Lower leg skin (tissue), 3 donors: ENCODE data around the gene WDR62.

Source experiments
- POLR2A ChIP-seq, 2 donors: fragments of 450-650 bp; IDR thresholded peaks; one replicate each; pipeline ENCODE4 v1.6.1; 2016 to 2017; ENCODE audit warnings: antibody characterized with exemption in 2 of 2, mild to moderate bottlenecking in 1 of 2, moderate library complexity in 1 of 2
- TF ChIP-seq, protein P1 (sequence below), 3 donors: fragments of 450-650 bp; IDR thresholded peaks; one replicate each; pipeline ENCODE4 v1.5.1; 2016; ENCODE audit warnings: antibody characterized with exemption in 3 of 3, mild to moderate bottlenecking in 3 of 3, moderate library complexity in 2 of 3

DNA sequence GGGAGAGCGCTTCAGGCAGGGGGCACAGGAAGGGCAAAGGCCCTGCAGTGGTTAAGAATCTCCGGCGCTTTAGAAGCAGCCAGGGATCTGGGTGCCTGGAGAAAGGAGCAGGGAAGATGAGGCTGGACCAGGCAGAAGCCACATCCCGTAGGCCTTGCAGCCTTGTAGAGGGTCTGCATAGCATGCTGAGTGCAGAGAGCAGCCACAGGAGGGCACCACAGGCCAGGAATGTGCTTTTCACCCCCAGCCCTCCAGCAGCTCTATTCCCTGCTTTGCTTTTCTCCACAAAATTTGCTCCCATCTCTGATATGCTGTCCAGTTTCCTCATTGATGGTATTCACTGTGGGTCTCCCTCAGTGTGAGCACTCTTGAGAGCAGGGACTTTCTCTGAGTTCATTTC lies 5.7 kb downstream of the WDR62 start:
- TF ChIP-seq, protein P1, sequence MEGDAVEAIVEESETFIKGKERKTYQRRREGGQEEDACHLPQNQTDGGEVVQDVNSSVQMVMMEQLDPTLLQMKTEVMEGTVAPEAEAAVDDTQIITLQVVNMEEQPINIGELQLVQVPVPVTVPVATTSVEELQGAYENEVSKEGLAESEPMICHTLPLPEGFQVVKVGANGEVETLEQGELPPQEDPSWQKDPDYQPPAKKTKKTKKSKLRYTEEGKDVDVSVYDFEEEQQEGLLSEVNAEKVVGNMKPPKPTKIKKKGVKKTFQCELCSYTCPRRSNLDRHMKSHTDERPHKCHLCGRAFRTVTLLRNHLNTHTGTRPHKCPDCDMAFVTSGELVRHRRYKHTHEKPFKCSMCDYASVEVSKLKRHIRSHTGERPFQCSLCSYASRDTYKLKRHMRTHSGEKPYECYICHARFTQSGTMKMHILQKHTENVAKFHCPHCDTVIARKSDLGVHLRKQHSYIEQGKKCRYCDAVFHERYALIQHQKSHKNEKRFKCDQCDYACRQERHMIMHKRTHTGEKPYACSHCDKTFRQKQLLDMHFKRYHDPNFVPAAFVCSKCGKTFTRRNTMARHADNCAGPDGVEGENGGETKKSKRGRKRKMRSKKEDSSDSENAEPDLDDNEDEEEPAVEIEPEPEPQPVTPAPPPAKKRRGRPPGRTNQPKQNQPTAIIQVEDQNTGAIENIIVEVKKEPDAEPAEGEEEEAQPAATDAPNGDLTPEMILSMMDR (IDR thresholded peaks at IDR 0.05): peak in 1 of 3 donors; percentile 25
- no peak for TF ChIP-seq POLR2A (IDR thresholded peaks at IDR 0.05)
